ENCODE data around the gene F2R. TPM values are rescaled to one million over a fixed set of nuclear protein-coding genes. Genes with fewer than 3 reads are reported as not detected.

F2R gene
- total and polyA plus RNA-seq, 10 donors, result 4.7 to 128 (median 70.8) TPM

- DNase-seq, result no peak
- H3K4me3 ChIP-seq, result peak overlapping the region in 1 of 8 donors; percentile 30
- H3K9me3 ChIP-seq, result peaks cover 0 to 31% (median 26%) of the 10 kb centered on the region in 8 donors
- intact Hi-C loops (cut with DNase I; ENCODE audit: low total_unique reads), result no loop called here
- H3K27me3 ChIP-seq (replicated peaks in 1 of 7), result no peaks in the 10 kb centered on the region
- TF ChIP-seq CTCF (IDR thresholded peaks at IDR 0.05 in 8 of 11, conservative IDR thresholded peaks at IDR 0.05 in 3 of 11) (no peak), POLR2AphosphoS5 (IDR thresholded peaks at IDR 0.05) (peak in 1 of 3 donors; percentile 78), POLR2A (IDR thresholded peaks at IDR 0.05) (no peak)
- WGBS, 5 donors, result 68 to 85% (median 75%) methylated on average over 13 of the region's 13 CpGs
- H3K36me3 ChIP-seq, result peaks cover 0 to 41% (median 12%) of the 10 kb centered on the region in 6 donors
- H3K27ac ChIP-seq, result peak overlapping the region in 7 of 8 donors; percentile 6 to 86 (median 70)
- H3K4me1 ChIP-seq, result peaks cover 12 to 59% (median 26%) of the 10 kb centered on the region in 6 donors
Measured at GRCh38 chr5:76733049-76733417, 17.1 kb downstream of the F2R start.

GRCh38 chr5:76735762-76736545 lies 20.0 kb downstream of the F2R start:
- DNase-seq, result no peak
- intact Hi-C loops (cut with DNase I; ENCODE audit: low total_unique reads), result no loop called here
- Histone ChIP-seq H3K4me3 (no peak overlapping the region), H3K9me3 (peaks cover 0 to 2% (median 0%) of the 10 kb centered on the region in 8 donors), H3K4me1 (peaks cover 12 to 78% (median 38%) of the 10 kb centered on the region in 6 donors), H3K36me3 (peaks cover 0 to 25% (median 6%) of the 10 kb centered on the region in 6 donors), H3K27ac (peak overlapping the region in 7 of 8 donors; percentile 34 to 83 (median 79)), H3K27me3 (replicated peaks in 1 of 7) (no peaks in the 10 kb centered on the region)
- 58 to 71% (median 65%) methylated on average over 4 of the region's 4 CpGs for WGBS, 5 donors
- no peak for TF ChIP-seq POLR2A (IDR thresholded peaks at IDR 0.05)
- no peak for TF ChIP-seq CTCF (IDR thresholded peaks at IDR 0.05 in 8 of 11, conservative IDR thresholded peaks at IDR 0.05 in 3 of 11)
- TF ChIP-seq POLR2AphosphoS5 (IDR thresholded peaks at IDR 0.05), result no peak

GRCh38 chr5:76736679-76737556 lies 21.0 kb downstream of the F2R start:
- WGBS, 5 donors, result 64 to 72% (median 70%) methylated on average over 6 of the region's 6 CpGs
- intact Hi-C loops (cut with DNase I; ENCODE audit: low total_unique reads), result no loop called here

More at GRCh38 chr5:76736679-76737556, 21.0 kb downstream of the F2R start:
- no peak for DNase-seq
- TF ChIP-seq POLR2AphosphoS5 (IDR thresholded peaks at IDR 0.05), result no peak
- TF ChIP-seq CTCF (IDR thresholded peaks at IDR 0.05 in 8 of 11, conservative IDR thresholded peaks at IDR 0.05 in 3 of 11), result no peak
- no peak for TF ChIP-seq POLR2A (IDR thresholded peaks at IDR 0.05)
- Histone ChIP-seq H3K27me3 (replicated peaks in 1 of 7) (no peaks in the 10 kb centered on the region), H3K27ac (peak overlapping the region; percentile 16 to 83 (median 72)), H3K9me3 (no peaks in the 10 kb centered on the region), H3K4me1 (peaks cover 12 to 72% (median 36%) of the 10 kb centered on the region in 6 donors), H3K36me3 (peaks cover 0 to 25% (median 6%) of the 10 kb centered on the region in 6 donors), H3K4me3 (no peak overlapping the region)
